DND-41 (cell line): ENCODE results near the gene OR2T4.

Source experiments
- EZH2 ChIP-seq: IDR thresholded peaks from 3 replicates; pipeline ENCODE4 v1.6.1; 2012; ENCODE audit warnings: borderline replicate concordance, low read depth, mild to moderate bottlenecking, moderate library complexity, low read length, inconsistent platforms; ENCODE audit not compliant: severe bottlenecking
- TF ChIP-seq, protein P1 (sequence below): IDR thresholded peaks from 2 replicates; pipeline ENCODE4 v1.5.1; 2012; ENCODE audit warnings: borderline replicate concordance, low read length, moderate library complexity, mild to moderate bottlenecking; ENCODE audit not compliant: poor library complexity, severe bottlenecking; ENCODE audit errors: extremely low read depth

DNA sequence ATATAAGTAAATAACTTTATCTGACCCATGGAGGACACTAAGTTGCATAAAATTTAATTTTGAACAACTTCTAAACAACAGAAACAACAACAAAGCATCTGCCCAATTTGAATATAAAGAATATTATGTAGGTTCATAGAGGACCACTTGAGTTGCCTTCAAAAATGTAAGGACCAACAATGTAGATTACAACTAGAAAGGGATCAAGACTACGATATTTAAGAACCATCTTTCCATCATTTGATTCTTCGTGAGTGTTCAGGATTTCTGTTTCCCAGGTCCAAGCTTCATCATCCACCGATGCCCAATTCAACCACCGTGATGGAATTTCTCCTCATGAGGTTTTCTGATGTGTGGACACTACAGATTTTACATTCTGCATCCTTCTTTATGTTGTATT is 13.0 kb upstream of the OR2T4 start, which contains the start of gene OR14C36:
- no peak for TF ChIP-seq EZH2
- TF ChIP-seq, protein P1, sequence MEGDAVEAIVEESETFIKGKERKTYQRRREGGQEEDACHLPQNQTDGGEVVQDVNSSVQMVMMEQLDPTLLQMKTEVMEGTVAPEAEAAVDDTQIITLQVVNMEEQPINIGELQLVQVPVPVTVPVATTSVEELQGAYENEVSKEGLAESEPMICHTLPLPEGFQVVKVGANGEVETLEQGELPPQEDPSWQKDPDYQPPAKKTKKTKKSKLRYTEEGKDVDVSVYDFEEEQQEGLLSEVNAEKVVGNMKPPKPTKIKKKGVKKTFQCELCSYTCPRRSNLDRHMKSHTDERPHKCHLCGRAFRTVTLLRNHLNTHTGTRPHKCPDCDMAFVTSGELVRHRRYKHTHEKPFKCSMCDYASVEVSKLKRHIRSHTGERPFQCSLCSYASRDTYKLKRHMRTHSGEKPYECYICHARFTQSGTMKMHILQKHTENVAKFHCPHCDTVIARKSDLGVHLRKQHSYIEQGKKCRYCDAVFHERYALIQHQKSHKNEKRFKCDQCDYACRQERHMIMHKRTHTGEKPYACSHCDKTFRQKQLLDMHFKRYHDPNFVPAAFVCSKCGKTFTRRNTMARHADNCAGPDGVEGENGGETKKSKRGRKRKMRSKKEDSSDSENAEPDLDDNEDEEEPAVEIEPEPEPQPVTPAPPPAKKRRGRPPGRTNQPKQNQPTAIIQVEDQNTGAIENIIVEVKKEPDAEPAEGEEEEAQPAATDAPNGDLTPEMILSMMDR = no peak
